Caco-2 (cell line): ENCODE measurements around the gene DHRS7C. TPM values are rescaled to one million over a fixed set of nuclear protein-coding genes. Genes with fewer than 3 reads are reported as not detected.
A peak's percentile ranks its signal among the peaks of the same experiment; 100 is the strongest.

ENCODE experiments used
- BruUV-seq: library from RNA; stranded (reverse); fragments of 400-500 nt; replicated peaks from 2 replicates; lab custom pipeline; 2021; lab: Mats Ljungman, UMichigan
- CTCF ChIA-PET: fragments of 300-600 bp; sonication (Branson Sonifier 250); formaldehyde crosslinking; loops from one replicate; lab custom pipeline; 2022; ENCODE audit warnings: antibody characterized with exemption; lab: Charles Lee
- POLR2A ChIA-PET: fragments of 300-600 bp; sonication (Branson Sonifier 250); formaldehyde crosslinking; loops from one replicate; lab custom pipeline; 2022; ENCODE audit warnings: antibody characterized with exemption; lab: Charles Lee
- DNase-seq, 2 experiments: peaks; one replicate each; pipeline versions ENCODE4 v3.0.0 to v3.0.0-alpha.2; 2020 to 2022
- H3K27me3 ChIP-seq: replicated peaks from 2 replicates; pipeline ENCODE4 v1.6.0; 2011; ENCODE audit warnings: low read length; ENCODE audit not compliant: control insufficient read depth, insufficient read depth
- H3K36me3 ChIP-seq: 2 replicates; pipeline ENCODE4 v1.5.1; 2011; ENCODE audit warnings: low read length; ENCODE audit not compliant: control insufficient read depth, insufficient read depth
- H3K4me1 ChIP-seq: fragments of 250-450 bp; sonication (Bioruptor Pico); 2 replicates; pipeline ENCODE4 v1.5.1; 2020; ENCODE audit warnings: mild to moderate bottlenecking
- H3K4me3 ChIP-seq: 2 replicates; pipeline ENCODE4 v1.5.1; 2011; ENCODE audit warnings: low read depth, mild to moderate bottlenecking, control low read depth, low read length
- H3K9me3 ChIP-seq: fragments of 250-450 bp; sonication (Bioruptor Pico); 2 replicates; pipeline ENCODE4 v1.5.1; 2020; ENCODE audit warnings: mild to moderate bottlenecking, moderate library complexity
- H3K27ac Mint-ChIP-seq: one replicate; pipeline ENCODE4 v1.8.0; 2022; ENCODE audit warnings: mixed read lengths; ENCODE audit not compliant: unreplicated experiment
- H3K27me3 Mint-ChIP-seq: one replicate; pipeline ENCODE4 v1.8.0; 2022; ENCODE audit warnings: mixed read lengths; ENCODE audit not compliant: insufficient read depth, unreplicated experiment
- H3K36me3 Mint-ChIP-seq: one replicate; pipeline ENCODE4 v1.8.0; 2022; ENCODE audit warnings: mild to moderate bottlenecking, mixed read lengths; ENCODE audit not compliant: insufficient read depth, unreplicated experiment
- H3K4me1 Mint-ChIP-seq: one replicate; pipeline ENCODE4 v1.8.0; 2022; ENCODE audit warnings: low read depth, mixed read lengths; ENCODE audit not compliant: unreplicated experiment
- H3K4me3 Mint-ChIP-seq: one replicate; pipeline ENCODE4 v1.8.0; 2022; ENCODE audit warnings: mild to moderate bottlenecking, moderate library complexity, mixed read lengths; ENCODE audit not compliant: unreplicated experiment
- H3K9me3 Mint-ChIP-seq: one replicate; pipeline ENCODE4 v1.8.0; 2022; ENCODE audit warnings: mixed read lengths; ENCODE audit not compliant: unreplicated experiment
- intact Hi-C: fragments of 100-400 bp; cut with micrococcal nuclease; formaldehyde crosslinking; loops from one replicate; pipeline ENCODE4 v1.10.0; 2022; ENCODE audit not compliant: unreplicated experiment
- total RNA-seq: library from RNA; stranded (reverse); gene quantifications from 2 replicates; pipeline ENCODE4 v1.2.3, GENCODE V29; 2022
- TF ChIP-seq, protein P1 (sequence below), 2 experiments: fragments of 200-600 bp in 1 of 2; IDR thresholded peaks; 1 replicate in 1 of 2; 2 replicates in 1 of 2; pipeline versions ENCODE4 v1.5.1 to v1.8.0; 2011 to 2022; ENCODE audit warnings: antibody characterized with exemption in 1 of 2, control low read depth in 1 of 2, inconsistent platforms in 1 of 2, low read depth in 1 of 2, low read length in 1 of 2, mild to moderate bottlenecking in 1 of 2, moderate library complexity in 1 of 2; ENCODE audit not compliant: insufficient read depth in 1 of 2, severe bottlenecking in 1 of 2, unreplicated experiment in 1 of 2

DHRS7C gene
- total RNA-seq, 1 experiment from 2014 or later: not detected

DNA sequence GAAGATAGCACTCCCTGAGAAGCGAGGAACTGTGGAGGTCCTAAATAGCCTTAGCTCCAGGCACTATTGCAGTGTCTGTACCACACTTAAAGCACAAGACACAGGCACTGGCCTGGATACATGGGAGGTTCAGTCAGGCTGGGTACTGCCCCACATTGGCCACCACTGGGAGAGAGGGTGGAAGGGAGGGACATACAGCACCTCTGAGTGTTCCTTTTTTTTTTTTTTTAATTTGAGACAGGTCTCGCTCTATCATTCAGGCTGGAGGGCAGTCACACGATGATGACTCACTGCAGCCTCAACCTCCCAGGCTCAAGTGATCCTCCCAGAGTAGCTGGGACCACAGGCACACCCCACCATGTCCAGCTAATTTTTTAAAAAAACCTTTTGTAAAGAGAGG lies 29.1 kb upstream of the DHRS7C start:
- CTCF ChIA-PET: no interaction called here

DNA sequence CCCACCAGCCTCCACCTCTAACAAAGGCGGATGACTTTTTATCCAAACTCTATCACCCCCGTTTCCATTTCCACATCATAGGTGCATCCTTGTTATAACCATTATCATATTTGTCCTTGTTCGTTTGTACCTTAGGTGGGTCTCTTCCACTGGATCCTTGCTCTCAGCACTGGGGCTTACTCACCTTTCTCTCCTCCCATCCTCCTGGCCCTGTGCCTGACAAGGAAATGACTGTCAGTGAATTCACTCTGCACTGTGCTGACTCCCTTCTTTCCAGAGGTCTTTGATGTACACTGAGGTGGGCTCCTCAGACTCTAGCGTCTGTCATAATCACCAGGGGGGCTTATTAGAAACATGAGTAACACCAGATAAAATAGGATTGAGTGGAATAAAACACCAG lies 27.4 kb upstream of the DHRS7C start:
- Histone ChIP-seq H3K36me3 (no peaks in the 10 kb centered on the region), H3K4me3 (no peak overlapping the region), H3K9me3 (no peaks in the 10 kb centered on the region), H3K4me1 (no peaks in the 10 kb centered on the region), H3K27me3 (no peaks in the 10 kb centered on the region)
- intact Hi-C loops: no loop called here
- POLR2A ChIA-PET: no interaction called here
- TF ChIP-seq, protein P1, sequence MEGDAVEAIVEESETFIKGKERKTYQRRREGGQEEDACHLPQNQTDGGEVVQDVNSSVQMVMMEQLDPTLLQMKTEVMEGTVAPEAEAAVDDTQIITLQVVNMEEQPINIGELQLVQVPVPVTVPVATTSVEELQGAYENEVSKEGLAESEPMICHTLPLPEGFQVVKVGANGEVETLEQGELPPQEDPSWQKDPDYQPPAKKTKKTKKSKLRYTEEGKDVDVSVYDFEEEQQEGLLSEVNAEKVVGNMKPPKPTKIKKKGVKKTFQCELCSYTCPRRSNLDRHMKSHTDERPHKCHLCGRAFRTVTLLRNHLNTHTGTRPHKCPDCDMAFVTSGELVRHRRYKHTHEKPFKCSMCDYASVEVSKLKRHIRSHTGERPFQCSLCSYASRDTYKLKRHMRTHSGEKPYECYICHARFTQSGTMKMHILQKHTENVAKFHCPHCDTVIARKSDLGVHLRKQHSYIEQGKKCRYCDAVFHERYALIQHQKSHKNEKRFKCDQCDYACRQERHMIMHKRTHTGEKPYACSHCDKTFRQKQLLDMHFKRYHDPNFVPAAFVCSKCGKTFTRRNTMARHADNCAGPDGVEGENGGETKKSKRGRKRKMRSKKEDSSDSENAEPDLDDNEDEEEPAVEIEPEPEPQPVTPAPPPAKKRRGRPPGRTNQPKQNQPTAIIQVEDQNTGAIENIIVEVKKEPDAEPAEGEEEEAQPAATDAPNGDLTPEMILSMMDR (IDR thresholded peaks at IDR 0.05; ENCODE audit: insufficient read depth in 1 of 2, low read depth in 1 of 2, low read length in 1 of 2, severe bottlenecking in 1 of 2, unreplicated experiment in 1 of 2): no peak
- H3K27ac Mint-ChIP-seq: no peak overlapping the region
- H3K36me3 Mint-ChIP-seq: no peaks in the 10 kb centered on the region
- no peak overlapping the region for H3K4me3 Mint-ChIP-seq
- no peak for DNase-seq
- H3K4me1 Mint-ChIP-seq: peaks cover 6% of the 10 kb centered on the region
- no peaks in the 10 kb centered on the region for H3K9me3 Mint-ChIP-seq
- H3K27me3 Mint-ChIP-seq: peaks cover 8% of the 10 kb centered on the region
- no TSS peak for BruUV-seq
- CTCF ChIA-PET: no interaction called here

More for the DNA sequence above, 29.1 kb upstream of the DHRS7C start:
- TF ChIP-seq, protein P1 (IDR thresholded peaks at IDR 0.05; ENCODE audit: insufficient read depth in 1 of 2, low read depth in 1 of 2, low read length in 1 of 2, severe bottlenecking in 1 of 2, unreplicated experiment in 1 of 2): no peak
- no peaks in the 10 kb centered on the region for H3K4me1 ChIP-seq
- DNase-seq: no peak
- H3K36me3 ChIP-seq: no peaks in the 10 kb centered on the region
- Mint-ChIP-seq H3K36me3 (no peaks in the 10 kb centered on the region), H3K4me3 (no peak overlapping the region), H3K9me3 (no peaks in the 10 kb centered on the region), H3K27ac (no peak overlapping the region), H3K4me1 (peaks cover 6% of the 10 kb centered on the region), H3K27me3 (peaks cover 8% of the 10 kb centered on the region)
- POLR2A ChIA-PET: no interaction called here
- H3K27me3 ChIP-seq: no peaks in the 10 kb centered on the region
- H3K4me3 ChIP-seq: no peak overlapping the region
- H3K9me3 ChIP-seq: no peaks in the 10 kb centered on the region
- no TSS peak for BruUV-seq
- intact Hi-C loops: no loop called here

DNA sequence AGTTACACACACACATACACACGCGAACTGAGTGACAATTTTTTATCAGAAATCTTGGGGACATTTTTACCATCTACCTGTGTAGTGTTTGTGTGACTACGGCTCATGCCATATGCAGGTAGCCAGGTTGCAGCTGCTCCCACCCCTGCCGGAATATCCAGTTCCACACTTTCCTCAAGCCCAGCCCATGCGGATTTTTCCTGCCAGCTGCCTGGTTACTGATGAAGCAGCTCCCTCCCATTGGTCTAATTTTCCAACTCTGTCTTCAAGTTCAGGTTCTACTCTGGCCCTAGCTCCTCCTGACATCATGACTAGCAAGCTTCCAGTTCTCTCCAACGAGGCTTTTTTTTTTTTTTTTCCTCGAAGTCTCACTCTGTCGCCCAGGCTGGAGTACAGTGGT lies 25.7 kb upstream of the DHRS7C start:
- H3K9me3 Mint-ChIP-seq: no peaks in the 10 kb centered on the region
- H3K4me1 Mint-ChIP-seq: peaks cover 6% of the 10 kb centered on the region
- H3K27me3 Mint-ChIP-seq: peaks cover 5% of the 10 kb centered on the region
- no peaks in the 10 kb centered on the region for H3K36me3 Mint-ChIP-seq
- H3K27me3 ChIP-seq: no peaks in the 10 kb centered on the region
- ChIA-PET CTCF (interaction anchor here (0.6 kb wide), 1 partner anchor 957 kb away, joined by 3 read pairs; no protein-coding TSS in a partner anchor), POLR2A (no interaction called here)
- no TSS peak for BruUV-seq
- no peaks in the 10 kb centered on the region for H3K9me3 ChIP-seq
- no peak overlapping the region for H3K4me3 Mint-ChIP-seq
- TF ChIP-seq, protein P1 (IDR thresholded peaks at IDR 0.05; ENCODE audit: insufficient read depth in 1 of 2, low read depth in 1 of 2, low read length in 1 of 2, severe bottlenecking in 1 of 2, unreplicated experiment in 1 of 2): no peak
- H3K4me3 ChIP-seq: no peak overlapping the region
- intact Hi-C loops: no loop called here
- H3K4me1 ChIP-seq: no peaks in the 10 kb centered on the region
- peak in 1 of 2 experiments; percentile 22 for DNase-seq
- H3K27ac Mint-ChIP-seq: no peak overlapping the region
- H3K36me3 ChIP-seq: no peaks in the 10 kb centered on the region
